HepG2 (cell line): ENCODE results near the gene GAL3ST2. TPM values are rescaled to one million over a fixed set of nuclear protein-coding genes. Genes with fewer than 3 reads are reported as not detected.

Experiments
- CHCHD3 ChIP-seq: sonication (generic); formaldehyde crosslinking; IDR thresholded peaks from 2 replicates; pipeline ENCODE4 v1.8.0; 2022; ENCODE audit warnings: mild to moderate bottlenecking, missing genetic modification reagents, moderate library complexity
- KAT8 ChIP-seq: IDR thresholded peaks from 2 replicates; pipeline ENCODE4 v1.6.1; 2016; ENCODE audit warnings: missing genetic modification reagents, missing compliant biosample characterization
- MBNL3 ChIP-seq: fragments of 250-450 bp; sonication (Bioruptor Pico); conservative IDR thresholded peaks from 2 replicates; pipeline ENCODE4 v1.8.0; 2022; ENCODE audit warnings: mild to moderate bottlenecking, inconsistent platforms
- NCOA2 ChIP-seq: sonication (generic); formaldehyde crosslinking; IDR thresholded peaks from 2 replicates; pipeline ENCODE4 v1.8.0; 2022; ENCODE audit warnings: inconsistent platforms
- NFE2 ChIP-seq: sonication (generic); formaldehyde crosslinking; IDR thresholded peaks from 2 replicates; pipeline ENCODE4 v1.4.0; 2020; ENCODE audit warnings: missing genetic modification reagents
- RBFOX2 ChIP-seq: fragments of 200-400 bp; formaldehyde crosslinking; IDR thresholded peaks from 2 replicates; pipeline ENCODE4 v1.6.1; 2017; ENCODE audit warnings: low read depth, mild to moderate bottlenecking, low read length
- SMARCC2 ChIP-seq: fragments of 450-650 bp; IDR thresholded peaks from 2 replicates; pipeline ENCODE4 v1.6.1; 2017; ENCODE audit warnings: antibody characterized with exemption, mild to moderate bottlenecking
- SP5 ChIP-seq: IDR thresholded peaks from 2 replicates; pipeline ENCODE4 v1.6.1; 2016; ENCODE audit warnings: low read depth, borderline replicate concordance
- STAG1 ChIP-seq: sonication (generic); formaldehyde crosslinking; IDR thresholded peaks from 2 replicates; pipeline ENCODE4 v1.4.0; 2020; ENCODE audit warnings: missing genetic modification reagents
- ZFY ChIP-seq: sonication (generic); formaldehyde crosslinking; IDR thresholded peaks from 2 replicates; pipeline ENCODE4 v1.4.0; 2020; ENCODE audit warnings: missing genetic modification reagents
- ZNF207 ChIP-seq: fragments of 450-650 bp; IDR thresholded peaks from 2 replicates; pipeline ENCODE4 v1.6.1; 2016; ENCODE audit warnings: antibody characterized with exemption, borderline replicate concordance
- ZNF451 ChIP-seq: sonication (generic); formaldehyde crosslinking; IDR thresholded peaks from 2 replicates; pipeline ENCODE4 v1.5.0; 2020; ENCODE audit warnings: mild to moderate bottlenecking, missing genetic modification reagents
- ZNF549 ChIP-seq: sonication (generic); formaldehyde crosslinking; IDR thresholded peaks from 2 replicates; pipeline ENCODE4 v1.5.0; 2020; ENCODE audit warnings: missing genetic modification reagents
- ZNF563 ChIP-seq: sonication (generic); formaldehyde crosslinking; IDR thresholded peaks from 2 replicates; pipeline ENCODE4 v1.8.0; 2022; ENCODE audit warnings: mild to moderate bottlenecking, moderate library complexity, missing genetic modification reagents
- polyA plus RNA-seq, 8 experiments: library from polyadenylated mRNA; depleted of rRNA in 3 of 8; stranded (reverse) in 7 of 8; unstranded in 1 of 8; fragments of >200 nt; fragmentation: Illumina TruSeq in 4 of 8; extraction: Trizol in 4 of 8; gene quantifications; 2 replicates each; pipeline versions ENCODE4 v1.2.1 to v1.2.3, GENCODE V29; 2011 to 2016; ENCODE audit warnings: low read depth in 4 of 8, missing spikeins in 1 of 8, mixed read lengths in 1 of 8; ENCODE audit not compliant: insufficient read depth in 1 of 8
- total RNA-seq, 5 experiments: library from RNA; depleted of rRNA; stranded (reverse); fragments of >200 nt; fragmentation: Illumina TruSeq; extraction: Trizol; gene quantifications; 2 replicates each; pipeline ENCODE4 v1.2.3, GENCODE V29; 2016; ENCODE audit warnings: low read depth in 1 of 5
- TF ChIP-seq, protein P1 (sequence below): sonication (generic); formaldehyde crosslinking; IDR thresholded peaks from 2 replicates; pipeline ENCODE4 v1.5.0; 2020; ENCODE audit warnings: mild to moderate bottlenecking, missing genetic modification reagents, borderline replicate concordance
- TF ChIP-seq, protein P2 (sequence below): sonication (generic); formaldehyde crosslinking; IDR thresholded peaks from 2 replicates; pipeline ENCODE4 v1.9.0; 2022; ENCODE audit warnings: low read depth, missing genetic modification reagents
- TF ChIP-seq, protein P3 (sequence below): sonication (generic); formaldehyde crosslinking; IDR thresholded peaks from 2 replicates; pipeline ENCODE4 v1.4.0; 2020; ENCODE audit warnings: mild to moderate bottlenecking, missing genetic modification reagents
- TF ChIP-seq, protein P4 (sequence below): sonication (generic); formaldehyde crosslinking; IDR thresholded peaks from 2 replicates; pipeline ENCODE4 v1.4.0; 2020; ENCODE audit warnings: mild to moderate bottlenecking, missing genetic modification reagents, borderline replicate concordance
- TF ChIP-seq, protein P5 (sequence below): sonication (generic); formaldehyde crosslinking; IDR thresholded peaks from 2 replicates; pipeline ENCODE4 v1.4.0; 2020; ENCODE audit warnings: missing genetic modification reagents, borderline replicate concordance

GAL3ST2 gene
- total and polyA plus RNA-seq, 2 of the 13 experiments (the other 11 are each of a cell fraction or from before 2014, with no cell fraction given): 0.17 to 0.20 TPM

DNA sequence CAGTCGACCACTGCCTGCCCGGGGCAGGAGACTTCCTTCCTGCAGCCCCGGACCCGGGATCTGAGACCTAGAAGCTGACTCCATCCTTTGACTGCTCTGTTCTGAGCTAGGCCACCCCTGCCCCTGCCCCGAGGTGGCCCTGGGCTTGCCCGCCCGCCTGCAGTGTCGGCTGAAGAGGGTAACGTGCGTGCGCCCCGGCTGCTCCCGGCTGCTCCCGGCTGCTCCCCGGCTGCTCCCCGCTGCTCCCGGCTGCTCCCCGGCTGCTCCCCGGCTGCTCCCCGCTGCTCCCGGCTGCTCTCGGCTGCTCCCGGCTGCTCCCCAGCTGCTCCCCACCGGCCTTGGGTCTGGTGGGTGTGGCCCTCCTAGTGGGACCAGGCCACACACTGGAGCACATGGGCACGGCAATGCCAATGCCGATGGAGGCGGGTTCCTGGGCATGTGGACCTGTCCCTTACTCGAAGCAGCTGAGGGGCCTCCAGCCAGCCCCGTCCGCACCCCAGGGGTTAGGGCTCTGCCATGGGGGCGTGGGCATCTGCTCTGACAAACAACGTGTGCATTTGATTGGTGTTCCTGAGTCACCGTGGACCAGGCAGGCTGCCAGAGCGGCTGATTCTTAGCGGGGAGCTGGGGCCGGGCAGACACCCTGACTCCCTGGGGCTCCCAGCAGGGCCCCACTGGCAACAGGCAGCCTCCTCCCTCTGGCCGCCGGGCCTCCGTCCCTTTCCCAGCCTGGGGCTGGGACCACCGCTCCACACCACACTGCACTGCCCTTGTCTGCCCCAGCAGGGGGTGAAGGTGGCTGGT, 2.0 kb upstream of the GAL3ST2 start (continued):
- TF ChIP-seq, protein P1, sequence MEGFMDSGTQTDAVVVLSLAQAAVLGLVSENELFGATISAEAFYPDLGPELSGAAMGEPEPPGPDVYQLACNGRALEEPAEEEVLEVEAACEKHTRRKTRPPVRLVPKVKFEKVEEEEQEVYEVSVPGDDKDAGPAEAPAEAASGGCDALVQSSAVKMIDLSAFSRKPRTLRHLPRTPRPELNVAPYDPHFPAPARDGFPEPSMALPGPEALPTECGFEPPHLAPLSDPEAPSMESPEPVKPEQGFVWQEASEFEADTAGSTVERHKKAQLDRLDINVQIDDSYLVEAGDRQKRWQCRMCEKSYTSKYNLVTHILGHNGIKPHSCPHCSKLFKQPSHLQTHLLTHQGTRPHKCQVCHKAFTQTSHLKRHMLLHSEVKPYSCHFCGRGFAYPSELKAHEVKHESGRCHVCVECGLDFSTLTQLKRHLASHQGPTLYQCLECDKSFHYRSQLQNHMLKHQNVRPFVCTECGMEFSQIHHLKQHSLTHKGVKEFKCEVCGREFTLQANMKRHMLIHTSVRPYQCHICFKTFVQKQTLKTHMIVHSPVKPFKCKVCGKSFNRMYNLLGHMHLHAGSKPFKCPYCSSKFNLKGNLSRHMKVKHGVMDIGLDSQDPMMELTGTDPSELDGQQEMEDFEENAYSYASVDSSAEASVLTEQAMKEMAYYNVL (CRISPR knock-in tag): 0 out of 2 replicates have a peak, but pooled peaks have one; percentile 19
- peak; percentile 24; the same call in 1 of the 2 replicates for TF ChIP-seq SP5
- TF ChIP-seq, protein P2, sequence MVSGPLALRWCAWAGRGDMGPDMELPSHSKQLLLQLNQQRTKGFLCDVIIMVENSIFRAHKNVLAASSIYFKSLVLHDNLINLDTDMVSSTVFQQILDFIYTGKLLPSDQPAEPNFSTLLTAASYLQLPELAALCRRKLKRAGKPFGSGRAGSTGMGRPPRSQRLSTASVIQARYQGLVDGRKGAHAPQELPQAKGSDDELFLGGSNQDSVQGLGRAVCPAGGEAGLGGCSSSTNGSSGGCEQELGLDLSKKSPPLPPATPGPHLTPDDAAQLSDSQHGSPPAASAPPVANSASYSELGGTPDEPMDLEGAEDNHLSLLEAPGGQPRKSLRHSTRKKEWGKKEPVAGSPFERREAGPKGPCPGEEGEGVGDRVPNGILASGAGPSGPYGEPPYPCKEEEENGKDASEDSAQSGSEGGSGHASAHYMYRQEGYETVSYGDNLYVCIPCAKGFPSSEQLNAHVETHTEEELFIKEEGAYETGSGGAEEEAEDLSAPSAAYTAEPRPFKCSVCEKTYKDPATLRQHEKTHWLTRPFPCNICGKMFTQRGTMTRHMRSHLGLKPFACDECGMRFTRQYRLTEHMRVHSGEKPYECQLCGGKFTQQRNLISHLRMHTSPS (CRISPR knock-in tag): peak; percentile 88
- no peak for TF ChIP-seq STAG1 (CRISPR knock-in tag)
- peak; percentile 55; the same call in 1 of the 2 replicates for TF ChIP-seq NCOA2 (CRISPR knock-in tag)
- TF ChIP-seq NFE2 (CRISPR knock-in tag): peak; percentile 42; the same call in 1 of the 2 replicates
- peak; percentile 80 for TF ChIP-seq ZNF563
- no peak for TF ChIP-seq ZNF207
- TF ChIP-seq RBFOX2: peak; percentile 74
- 0 out of 2 replicates have a peak, but pooled peaks have one; percentile 43 for TF ChIP-seq KAT8 (CRISPR knock-in tag)
- TF ChIP-seq, protein P3, sequence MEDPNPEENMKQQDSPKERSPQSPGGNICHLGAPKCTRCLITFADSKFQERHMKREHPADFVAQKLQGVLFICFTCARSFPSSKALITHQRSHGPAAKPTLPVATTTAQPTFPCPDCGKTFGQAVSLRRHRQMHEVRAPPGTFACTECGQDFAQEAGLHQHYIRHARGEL (CRISPR knock-in tag): 0 out of 2 replicates have a peak, but pooled peaks have one; percentile 20
- TF ChIP-seq CHCHD3: peak; percentile 94; the same call in 1 of the 2 replicates
- TF ChIP-seq ZNF549 (CRISPR knock-in tag): 0 out of 2 replicates have a peak, but pooled peaks have one; percentile 17
- no peak; the same call in 1 of the 2 replicates for TF ChIP-seq ZNF451 (CRISPR knock-in tag)
- peak; percentile 64 for TF ChIP-seq ZFY (CRISPR knock-in tag)
- TF ChIP-seq, protein P4, sequence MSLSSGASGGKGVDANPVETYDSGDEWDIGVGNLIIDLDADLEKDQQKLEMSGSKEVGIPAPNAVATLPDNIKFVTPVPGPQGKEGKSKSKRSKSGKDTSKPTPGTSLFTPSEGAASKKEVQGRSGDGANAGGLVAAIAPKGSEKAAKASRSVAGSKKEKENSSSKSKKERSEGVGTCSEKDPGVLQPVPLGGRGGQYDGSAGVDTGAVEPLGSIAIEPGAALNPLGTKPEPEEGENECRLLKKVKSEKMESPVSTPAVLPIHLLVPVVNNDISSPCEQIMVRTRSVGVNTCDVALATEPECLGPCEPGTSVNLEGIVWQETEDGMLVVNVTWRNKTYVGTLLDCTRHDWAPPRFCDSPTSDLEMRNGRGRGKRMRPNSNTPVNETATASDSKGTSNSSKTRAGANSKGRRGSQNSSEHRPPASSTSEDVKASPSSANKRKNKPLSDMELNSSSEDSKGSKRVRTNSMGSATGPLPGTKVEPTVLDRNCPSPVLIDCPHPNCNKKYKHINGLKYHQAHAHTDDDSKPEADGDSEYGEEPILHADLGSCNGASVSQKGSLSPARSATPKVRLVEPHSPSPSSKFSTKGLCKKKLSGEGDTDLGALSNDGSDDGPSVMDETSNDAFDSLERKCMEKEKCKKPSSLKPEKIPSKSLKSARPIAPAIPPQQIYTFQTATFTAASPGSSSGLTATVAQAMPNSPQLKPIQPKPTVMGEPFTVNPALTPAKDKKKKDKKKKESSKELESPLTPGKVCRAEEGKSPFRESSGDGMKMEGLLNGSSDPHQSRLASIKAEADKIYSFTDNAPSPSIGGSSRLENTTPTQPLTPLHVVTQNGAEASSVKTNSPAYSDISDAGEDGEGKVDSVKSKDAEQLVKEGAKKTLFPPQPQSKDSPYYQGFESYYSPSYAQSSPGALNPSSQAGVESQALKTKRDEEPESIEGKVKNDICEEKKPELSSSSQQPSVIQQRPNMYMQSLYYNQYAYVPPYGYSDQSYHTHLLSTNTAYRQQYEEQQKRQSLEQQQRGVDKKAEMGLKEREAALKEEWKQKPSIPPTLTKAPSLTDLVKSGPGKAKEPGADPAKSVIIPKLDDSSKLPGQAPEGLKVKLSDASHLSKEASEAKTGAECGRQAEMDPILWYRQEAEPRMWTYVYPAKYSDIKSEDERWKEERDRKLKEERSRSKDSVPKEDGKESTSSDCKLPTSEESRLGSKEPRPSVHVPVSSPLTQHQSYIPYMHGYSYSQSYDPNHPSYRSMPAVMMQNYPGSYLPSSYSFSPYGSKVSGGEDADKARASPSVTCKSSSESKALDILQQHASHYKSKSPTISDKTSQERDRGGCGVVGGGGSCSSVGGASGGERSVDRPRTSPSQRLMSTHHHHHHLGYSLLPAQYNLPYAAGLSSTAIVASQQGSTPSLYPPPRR (CRISPR knock-in tag): peak; percentile 19; the same call in 1 of the 2 replicates
- TF ChIP-seq SMARCC2: no peak
- TF ChIP-seq, protein P5, sequence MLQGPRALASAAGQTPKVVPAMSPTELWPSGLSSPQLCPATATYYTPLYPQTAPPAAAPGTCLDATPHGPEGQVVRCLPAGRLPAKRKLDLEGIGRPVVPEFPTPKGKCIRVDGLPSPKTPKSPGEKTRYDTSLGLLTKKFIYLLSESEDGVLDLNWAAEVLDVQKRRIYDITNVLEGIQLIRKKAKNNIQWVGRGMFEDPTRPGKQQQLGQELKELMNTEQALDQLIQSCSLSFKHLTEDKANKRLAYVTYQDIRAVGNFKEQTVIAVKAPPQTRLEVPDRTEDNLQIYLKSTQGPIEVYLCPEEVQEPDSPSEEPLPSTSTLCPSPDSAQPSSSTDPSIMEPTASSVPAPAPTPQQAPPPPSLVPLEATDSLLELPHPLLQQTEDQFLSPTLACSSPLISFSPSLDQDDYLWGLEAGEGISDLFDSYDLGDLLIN: peak; percentile 12; the same call in 1 of the 2 replicates
- TF ChIP-seq MBNL3 (CRISPR knock-in tag): no peak
